Measurements from ENCODE around the gene PBX1.

Gene PBX1

DNA sequence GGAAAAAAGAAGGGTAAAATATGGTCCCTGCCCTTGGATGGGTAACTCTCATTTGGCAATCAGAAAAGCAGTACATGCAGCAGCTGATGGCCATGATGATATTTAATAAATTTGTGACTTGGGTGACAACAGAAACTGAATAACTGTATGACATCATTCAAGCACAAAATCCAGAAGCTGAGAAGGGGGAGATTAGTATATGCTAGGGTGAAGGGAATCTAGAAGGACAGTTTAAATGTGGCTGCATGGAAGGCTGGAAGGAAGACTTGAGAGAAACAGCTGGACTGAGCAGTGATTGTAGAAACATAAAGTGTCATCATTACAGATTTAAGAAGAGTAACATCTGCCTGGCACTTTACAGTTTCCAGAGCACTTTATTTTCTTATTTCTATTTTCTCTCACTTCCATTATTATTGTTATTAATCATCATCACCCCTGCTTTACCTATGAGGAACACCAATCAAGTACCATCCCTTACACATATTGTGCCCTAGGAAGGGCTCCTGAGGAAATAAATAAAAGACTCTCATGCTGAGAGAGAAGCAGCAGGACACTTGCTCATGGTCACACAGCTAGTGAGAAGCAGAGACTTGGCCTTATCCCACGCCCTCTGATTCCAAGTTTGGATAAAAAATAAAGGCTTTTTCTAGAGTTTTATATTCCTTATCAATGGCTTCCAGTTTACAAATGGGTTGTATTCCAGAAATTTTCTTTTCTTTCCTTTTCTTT is 207.2 kb downstream of the PBX1 start:
- no peak for DNase-seq

DNA sequence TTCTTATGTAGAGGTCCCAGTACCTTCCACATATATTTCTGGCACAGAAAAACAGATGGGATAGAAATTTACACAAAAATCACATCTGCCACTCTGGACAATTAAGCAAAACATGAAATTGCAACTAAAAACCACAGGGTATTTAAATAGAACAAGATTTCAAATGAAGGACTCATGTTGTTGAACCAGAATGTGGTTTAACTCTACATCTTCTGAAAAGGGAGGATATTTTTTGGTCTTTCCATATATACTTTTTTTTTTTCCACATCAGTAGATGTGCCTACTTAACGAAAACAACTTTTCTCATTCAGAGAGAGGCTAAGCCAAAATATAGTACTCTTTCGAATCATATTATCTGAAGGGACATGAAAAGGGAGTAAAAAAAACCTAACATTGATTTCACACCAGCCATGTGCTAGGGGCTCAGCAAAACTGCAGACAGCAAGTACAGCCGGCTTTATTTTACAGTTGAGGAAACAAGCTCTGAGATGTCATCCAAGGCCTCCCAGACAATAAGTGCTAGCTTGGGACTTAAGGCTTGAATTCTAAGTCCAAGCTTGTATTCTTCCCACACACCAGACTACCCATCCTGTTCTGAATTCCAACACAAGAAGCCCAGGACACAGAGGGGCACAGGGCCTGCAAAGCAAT is 208.9 kb downstream of the PBX1 start:
- no peak for DNase-seq

DNA sequence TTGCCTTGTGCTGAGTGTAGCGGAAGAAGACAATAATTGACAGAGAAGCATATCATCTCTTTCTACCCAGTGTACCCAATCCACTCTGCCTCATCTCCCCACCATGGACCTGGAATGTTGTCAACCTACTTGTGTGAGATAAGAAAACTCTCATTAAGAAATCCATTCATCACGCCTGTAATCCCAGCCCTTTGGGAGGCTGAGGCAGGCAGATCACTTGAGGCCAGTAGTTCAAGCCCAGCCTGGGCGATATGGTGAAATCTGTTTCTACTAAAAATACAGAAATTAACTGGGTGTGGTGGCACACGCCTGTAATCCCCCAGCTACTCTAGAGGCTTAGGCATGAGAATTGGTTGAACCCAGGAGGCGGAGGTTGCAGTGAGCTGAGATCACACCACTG is 209.6 kb downstream of the PBX1 start:
- DNase-seq: no peak

DNA sequence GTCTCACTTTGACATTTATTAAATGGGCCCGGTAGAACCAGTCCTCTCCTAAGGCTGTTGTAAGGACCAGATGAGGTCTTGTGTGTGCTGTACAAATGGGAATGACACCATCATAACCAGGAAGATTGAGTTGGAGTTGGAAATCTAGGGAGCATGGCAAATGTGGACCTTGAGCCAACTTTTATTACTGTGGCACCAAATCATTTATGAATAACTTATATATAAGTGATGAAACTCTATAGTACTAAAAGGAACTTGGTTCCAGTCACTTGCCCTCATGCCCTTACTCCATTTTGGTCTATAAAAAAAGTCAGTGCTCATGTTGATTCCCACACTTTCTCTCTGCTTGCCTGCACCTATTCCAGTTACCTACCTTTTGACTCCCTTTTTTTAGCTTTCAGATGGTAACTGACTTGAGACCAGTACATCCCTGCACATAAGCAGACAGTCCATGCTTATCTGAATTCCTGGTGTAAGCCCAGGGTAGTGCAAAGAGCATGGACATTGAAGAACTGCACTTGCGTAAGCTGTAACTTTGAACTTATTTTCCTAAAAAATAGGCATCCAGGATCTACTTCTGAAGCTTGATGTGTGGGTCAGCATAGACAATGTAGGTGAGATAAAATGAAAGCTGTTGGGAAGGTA is 210.6 kb downstream of the PBX1 start:
- no peak for DNase-seq

DNA sequence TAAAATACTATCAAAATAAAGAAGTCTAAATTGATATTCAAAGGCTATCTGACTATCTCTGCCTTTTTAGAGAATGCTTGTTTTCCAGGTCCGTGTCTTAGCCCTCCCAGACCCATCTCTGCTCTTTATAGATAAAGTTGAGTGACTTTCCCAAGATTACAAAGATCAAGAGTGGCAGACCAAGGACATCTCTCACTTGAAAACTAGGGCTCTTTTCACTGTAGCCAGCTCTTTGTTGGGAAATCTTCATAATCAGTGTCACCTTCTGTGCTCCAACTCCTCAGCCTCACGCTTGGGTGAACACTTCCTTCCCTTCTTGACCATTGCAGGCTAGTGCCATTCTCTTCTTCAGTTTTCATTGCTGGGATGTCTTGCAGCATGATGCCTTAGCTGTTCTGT is 211.1 kb downstream of the PBX1 start:
- no peak for DNase-seq

DNA sequence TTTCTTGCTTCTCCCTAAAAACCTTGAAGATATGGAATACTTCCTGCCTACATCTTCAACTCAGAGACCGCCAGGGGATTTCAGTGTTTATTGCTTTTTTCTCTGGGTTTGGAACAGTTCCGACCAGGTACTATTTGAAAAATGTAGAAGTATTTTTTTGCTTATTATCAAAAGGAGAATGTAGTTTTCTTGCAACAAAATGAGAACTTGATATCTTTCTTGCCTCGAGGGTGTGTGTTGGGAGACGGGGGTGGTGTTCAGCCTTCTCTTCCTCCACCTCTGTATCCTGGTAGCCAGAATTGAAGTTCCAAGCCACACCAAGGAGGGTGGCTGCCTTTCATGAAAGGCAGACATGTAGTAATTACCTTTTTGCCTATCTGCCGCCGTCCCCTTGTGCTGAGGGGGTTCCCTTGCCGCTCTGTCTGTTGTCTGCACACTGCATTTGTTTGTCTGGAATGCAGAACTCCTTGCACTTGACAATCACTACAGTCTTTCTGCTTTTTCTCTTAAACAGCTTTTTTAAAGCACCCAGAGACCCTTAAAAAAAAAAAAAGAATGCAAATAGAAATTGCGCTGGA is 212.1 kb downstream of the PBX1 start:
- DNase-seq: no peak

DNA sequence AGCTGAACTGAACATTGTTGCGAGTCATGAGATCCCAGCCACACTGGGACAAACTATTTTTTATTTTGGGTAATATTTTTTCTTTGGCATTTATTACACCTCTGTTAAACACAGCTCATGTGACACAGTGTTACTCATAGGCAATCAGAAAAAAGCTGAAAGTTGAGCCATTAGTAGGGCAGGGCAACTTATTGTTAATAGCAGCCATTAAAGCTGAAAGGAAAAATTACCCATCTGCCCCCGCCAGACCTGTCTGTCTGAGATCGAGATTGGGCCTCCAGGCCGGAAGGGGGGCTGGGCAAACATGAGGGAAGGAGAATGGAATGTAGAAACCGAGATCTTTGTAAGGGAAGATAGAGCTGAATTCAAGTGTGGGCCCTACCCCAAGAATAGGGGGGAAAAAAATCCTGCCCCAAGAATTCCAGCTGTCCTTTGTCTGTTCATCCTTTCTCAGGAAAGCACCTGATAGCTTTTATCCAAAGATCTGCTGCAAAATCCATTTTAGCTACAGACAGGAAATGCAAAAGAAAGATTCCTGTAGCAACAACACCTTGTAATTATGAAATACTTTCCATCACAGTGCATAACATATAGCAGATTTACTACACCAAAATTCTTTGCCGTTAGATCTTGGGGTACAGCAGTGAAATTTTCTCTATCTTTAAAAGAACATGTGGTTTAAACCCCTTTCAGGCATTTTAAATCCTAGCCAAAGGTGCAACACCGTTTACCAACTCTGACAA is 212.8 kb downstream of the PBX1 start:
- DNase-seq: no peak

DNA sequence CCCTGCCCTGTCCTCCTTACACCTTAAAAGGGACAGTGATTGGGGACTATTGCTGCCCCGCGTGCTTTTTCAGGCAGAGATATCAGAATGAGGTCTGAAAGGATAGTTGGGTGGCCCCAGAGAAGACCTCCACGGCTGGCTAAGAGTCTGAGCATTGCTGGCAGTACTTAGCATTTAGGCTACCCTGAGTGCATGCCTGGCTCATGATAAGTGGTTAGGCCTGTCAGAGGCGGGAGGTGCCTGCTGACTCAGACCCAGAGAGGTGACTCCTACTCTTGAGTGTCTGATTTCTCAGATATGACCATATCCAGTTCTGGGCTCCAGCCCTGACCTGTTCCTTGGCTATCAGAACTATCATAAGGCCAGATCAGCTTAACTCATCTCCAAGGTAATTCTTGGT is 213.7 kb downstream of the PBX1 start:
- no peak for DNase-seq

DNA sequence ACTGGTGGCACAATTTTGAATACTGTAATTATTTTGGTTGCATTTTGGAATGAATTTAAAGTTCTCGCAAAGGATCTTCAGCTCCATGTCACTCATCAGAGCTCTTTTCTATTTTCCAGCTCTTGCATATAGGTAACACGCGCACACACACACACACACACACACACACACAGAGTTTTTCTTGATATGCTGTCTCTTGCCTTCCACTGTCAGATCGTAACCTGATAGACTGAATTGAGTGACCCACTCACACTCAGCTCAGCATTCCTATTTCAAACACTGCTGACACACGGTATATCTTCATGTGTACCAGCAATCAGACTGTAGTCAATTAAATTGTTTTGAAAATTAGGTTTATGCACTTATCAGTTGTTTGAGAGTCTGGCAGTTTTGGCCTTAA is 214.1 kb downstream of the PBX1 start:
- DNase-seq: no peak

DNA sequence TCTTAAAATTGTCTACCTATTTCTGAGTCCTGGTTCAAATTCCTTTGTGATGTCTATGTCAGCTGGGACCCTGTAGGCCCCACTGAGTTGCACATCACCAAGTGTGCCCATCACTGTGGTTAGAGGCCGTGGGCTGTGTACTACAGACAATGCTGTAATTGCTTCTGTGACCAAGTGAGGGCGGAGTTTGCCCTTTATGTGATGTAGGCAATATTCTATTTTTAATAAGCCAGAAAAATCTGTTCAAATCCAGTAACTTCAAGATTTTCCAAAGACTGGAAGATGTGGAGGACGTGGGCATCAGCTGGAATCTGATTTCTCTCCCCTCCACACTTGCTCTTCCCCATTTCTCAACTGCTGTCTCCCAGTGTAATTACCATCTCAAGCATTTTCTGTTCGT is 215.4 kb downstream of the PBX1 start:
- DNase-seq: no peak

DNA sequence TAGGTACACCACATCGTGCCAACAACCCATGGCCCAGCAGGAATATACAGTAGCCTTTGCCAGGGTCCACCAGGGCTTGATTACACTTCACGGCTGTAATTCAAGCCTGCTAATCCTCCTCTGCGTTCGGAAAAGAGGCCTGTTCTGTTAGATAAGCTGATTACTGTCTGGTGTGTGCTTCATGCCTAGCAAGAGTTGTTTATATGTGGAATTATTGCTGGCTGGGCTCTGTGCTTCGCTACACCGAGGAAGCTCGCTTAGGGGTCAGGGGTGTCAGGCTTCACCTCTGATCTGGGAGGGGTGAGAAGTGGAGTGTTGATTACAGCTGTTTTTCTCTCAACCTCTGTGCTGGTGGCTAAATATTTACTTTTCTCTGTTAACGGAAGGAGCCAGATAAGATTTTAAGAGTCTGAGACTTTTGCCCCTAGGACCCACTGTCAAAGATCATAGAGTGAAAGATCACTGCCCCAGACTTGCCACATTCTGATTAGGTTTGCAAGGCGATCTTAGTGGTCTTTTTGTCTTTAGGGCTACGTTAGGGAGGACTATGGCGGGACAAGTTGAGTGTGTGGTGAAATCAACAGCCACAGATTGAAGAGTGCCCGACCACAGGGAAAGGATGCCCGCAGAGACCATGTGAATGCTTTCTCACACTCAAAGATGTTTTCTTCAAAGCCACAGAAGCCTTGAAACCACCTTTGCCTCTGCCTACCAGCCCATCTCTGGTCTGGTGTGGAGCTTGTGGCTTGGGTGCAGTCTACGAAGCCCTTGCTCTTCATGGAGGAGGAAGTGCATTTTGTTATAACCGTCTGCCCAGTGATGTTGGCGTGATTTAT is 216.1 kb downstream of the PBX1 start:
- DNase-seq: no peak

DNA sequence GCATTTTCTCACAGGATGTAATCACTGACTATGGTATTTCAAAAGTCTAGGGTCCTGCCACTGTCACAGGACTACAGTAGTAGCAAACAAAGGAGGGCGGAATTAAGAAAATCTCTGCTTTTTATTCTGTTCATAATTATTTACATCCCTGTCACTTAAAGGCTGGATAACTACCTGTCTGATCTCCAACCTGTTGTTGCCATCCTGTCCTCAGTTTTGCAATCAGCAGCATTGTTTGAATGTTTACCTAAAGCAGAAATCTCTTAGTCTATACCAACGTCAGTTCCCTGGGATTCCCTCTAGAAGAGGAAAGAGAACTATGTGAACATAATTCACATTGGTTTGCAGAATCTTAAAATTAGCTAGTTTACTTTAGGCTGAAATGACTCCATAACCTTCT is 218.5 kb downstream of the PBX1 start:
- no peak for DNase-seq

DNA sequence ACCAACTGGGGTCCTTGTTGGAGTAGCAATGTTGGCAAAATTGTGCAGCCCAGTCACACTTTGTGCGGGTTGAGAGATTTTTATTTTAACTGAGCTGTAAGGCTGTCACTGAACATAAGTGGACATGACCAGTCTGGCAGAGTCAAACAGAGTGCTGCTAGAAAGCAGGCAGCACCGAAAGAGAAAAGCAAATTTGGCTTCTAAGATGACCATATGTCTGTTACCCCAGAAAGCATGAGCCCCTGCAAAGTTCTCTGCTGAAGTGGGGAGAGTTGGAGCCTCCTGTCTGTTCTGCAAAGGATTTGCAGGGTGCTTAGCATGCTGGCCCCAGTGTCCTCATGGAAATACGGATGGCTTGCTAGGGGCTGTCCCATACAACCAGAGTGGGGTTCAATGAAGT is 220.4 kb downstream of the PBX1 start:
- DNase-seq: no peak

DNA sequence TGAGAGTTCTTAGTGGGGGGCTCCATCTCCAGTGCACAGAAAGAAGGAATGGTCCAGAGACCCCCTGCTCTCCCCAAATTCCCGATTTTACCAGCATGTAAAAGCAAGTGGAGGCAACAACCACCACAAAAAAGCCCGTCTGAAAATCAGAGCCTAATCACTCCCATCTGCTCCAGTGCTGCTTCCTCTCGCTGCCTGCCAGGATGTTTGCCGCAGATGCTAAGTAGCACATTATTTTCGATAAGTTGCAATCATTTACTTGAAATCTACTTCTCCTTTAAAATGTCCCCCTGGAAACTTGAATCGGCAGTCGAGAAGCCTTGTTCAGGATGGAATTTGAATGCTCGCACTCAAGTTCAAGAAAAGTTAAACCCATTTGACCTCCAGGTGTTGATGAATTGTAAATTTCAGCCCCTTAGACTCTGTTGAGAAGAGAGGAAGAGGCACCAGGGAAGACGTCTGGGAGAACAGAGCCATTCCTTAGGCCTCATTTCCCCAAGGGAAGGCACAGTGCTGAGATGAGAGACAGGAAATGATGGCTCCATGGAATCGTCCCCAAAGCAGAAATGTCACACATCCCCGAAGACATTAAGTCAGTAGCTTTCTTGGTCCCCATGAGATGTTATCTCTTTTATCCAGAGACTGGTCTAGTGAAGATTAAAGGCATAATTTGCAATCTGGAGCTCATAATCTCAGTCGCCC is 221.3 kb downstream of the PBX1 start:
- no peak for DNase-seq

DNA sequence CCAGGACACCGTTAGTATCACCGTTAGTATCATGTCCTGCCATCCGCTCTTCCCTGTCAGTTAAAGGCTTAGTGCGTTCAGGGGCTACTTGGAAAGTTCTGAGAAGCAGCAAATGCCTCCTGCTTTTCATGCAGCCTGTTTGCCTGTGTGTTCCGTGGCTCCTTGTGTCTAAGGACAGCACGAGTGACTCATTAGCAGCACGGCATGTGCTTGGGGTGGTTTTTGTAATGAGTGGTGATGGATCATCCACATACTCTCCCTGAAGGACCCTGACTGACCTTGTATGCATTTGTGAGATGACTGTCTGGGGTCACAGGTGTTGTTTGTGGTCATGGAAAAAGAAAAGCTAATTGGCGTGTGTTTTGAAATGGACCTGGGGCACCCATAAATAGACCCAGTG is 221.9 kb downstream of the PBX1 start:
- no peak for DNase-seq

DNA sequence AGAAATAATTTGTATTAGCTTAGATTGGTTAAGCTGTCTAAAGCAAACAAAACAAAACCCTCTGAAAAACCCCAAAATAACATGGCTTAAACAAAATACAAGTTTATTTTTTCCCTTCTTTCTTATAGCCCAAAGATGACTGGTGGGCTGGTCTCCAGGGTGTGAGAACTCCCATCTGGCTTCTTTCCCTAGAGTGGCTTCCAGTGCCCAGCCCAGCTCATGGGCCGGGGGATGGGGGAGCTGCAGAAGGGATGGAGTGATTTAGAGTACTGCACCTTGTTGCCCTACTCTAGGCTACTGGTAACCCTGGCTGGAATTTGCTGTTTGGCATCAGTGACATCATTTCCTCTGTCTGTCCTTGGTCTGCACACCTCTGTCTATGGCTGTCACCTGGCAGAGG is 223.0 kb downstream of the PBX1 start:
- DNase-seq: no peak

DNA sequence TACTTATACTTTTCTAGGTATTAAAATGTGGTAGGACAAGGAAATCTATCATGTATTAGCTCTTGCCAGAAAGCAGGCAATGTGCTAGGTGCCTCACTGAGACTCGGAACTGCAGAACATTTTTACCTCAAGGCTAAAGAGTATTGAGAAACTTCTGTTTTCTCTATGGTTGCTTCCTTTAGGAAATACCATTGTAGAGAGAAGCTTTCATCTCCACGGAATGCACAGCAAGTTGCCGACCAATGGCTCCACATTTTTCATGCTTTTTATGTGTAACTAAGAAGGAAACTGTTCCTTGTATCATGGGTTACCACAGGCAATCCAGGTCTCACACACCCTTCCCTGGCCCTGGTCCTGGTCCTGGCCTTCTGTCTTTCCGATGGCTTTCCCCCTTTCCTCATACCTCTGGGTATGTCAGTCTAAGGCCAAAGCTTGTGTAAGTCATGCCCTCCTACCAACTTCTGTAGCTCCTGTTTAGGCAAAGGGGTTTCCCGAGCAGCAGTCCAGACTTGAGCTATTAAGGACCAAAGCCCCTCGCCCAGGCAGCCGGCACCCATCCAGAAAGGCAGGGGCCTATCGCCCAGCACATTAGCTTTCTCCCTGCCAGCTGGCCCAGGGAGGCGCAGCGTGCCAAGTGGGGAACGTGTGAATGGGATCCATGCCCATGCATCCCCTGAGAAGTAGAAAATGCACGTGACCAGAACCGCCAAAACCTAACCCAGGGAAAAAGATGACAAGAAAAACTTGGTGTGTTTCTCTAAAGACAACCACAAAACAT is 225.0 kb downstream of the PBX1 start:
- DNase-seq: no peak

DNA sequence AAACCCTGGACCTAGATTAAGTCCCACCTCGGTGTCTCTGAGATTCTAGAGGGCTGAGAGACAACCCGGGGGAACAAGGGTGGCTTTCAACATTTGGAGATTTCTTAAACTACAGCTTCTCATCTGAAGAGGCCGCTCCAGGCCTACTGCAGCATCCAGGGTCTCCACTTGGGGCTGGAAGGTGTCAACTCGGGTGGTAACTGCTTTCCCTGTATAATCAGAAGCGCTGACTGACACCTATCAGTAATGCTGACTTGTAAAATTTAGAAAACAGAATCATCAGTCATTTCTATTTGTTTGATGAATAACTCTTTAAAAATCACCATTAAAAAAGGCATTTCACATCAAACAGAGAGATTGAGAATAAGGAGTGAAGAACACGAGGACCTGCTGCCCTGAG is 226.0 kb downstream of the PBX1 start:
- no peak for DNase-seq

DNA sequence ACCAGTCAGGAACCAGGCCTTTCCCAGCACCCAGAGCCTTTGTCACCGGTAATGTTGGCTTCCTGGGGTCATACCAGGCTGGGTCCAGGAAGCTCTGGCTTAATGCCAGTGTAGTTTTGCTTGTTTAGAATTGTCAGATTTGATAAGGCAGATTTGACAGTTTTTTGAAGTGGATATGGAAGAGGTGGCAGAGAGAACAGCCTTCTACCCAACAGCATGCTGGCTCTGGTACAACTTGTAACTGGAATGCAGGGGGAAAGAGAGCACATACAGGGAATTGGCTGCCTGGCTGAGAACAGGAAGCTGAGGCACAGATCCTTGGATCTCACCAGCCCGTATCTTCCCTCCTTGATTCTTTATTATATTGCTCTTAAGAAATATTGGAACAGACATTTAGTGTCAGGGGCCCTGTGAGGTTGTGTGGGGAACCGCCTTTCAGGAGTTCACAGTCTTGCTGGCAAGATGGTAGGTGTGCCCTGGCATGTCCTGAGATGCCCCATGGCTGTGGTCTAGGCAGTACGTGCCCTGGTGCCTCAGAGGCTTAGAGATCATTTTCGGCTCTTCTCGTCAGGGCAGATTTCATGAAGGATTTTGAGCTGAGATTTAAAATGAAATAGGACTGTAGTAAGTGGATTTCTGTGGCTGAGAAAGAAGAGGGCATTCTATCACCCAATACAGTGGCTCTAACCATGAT is 227.0 kb downstream of the PBX1 start:
- no peak for DNase-seq
